ENCODE results near the gene TNC.

DNA sequence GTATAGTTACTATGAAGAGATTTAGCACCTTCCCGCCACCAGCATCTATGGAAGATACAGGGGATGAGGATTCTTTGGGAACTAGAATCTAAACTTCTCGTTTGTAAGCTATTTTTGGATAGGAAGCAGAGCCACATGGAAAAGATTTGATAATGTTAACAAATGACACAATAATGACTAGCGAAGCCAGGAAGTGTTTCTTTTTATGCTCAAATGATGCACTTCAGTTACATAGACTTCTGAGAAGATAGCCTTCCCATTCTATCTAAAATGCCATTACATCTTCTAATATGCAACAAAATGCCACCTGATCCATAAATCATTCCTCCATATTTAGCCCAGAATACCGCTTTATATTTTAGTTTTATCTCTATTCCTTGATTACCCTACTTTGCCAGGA lies 17.0 kb upstream of the TNC start:
- TF ChIP-seq, protein P1, sequence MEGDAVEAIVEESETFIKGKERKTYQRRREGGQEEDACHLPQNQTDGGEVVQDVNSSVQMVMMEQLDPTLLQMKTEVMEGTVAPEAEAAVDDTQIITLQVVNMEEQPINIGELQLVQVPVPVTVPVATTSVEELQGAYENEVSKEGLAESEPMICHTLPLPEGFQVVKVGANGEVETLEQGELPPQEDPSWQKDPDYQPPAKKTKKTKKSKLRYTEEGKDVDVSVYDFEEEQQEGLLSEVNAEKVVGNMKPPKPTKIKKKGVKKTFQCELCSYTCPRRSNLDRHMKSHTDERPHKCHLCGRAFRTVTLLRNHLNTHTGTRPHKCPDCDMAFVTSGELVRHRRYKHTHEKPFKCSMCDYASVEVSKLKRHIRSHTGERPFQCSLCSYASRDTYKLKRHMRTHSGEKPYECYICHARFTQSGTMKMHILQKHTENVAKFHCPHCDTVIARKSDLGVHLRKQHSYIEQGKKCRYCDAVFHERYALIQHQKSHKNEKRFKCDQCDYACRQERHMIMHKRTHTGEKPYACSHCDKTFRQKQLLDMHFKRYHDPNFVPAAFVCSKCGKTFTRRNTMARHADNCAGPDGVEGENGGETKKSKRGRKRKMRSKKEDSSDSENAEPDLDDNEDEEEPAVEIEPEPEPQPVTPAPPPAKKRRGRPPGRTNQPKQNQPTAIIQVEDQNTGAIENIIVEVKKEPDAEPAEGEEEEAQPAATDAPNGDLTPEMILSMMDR (IDR thresholded peaks at IDR 0.05; ENCODE audit: insufficient read depth, low read length, poor library complexity, severe bottlenecking), result no peak
- no peak for TF ChIP-seq EZH2phosphoT487 (conservative IDR thresholded peaks at IDR 0.05; ENCODE audit: low read length)

Data from SU-DHL-6 (cell line).